ENCODE results near the gene DIS3L2. TPM values are rescaled to one million over a fixed set of nuclear protein-coding genes. Genes with fewer than 3 reads are reported as not detected.

Gene DIS3L2, protein sequence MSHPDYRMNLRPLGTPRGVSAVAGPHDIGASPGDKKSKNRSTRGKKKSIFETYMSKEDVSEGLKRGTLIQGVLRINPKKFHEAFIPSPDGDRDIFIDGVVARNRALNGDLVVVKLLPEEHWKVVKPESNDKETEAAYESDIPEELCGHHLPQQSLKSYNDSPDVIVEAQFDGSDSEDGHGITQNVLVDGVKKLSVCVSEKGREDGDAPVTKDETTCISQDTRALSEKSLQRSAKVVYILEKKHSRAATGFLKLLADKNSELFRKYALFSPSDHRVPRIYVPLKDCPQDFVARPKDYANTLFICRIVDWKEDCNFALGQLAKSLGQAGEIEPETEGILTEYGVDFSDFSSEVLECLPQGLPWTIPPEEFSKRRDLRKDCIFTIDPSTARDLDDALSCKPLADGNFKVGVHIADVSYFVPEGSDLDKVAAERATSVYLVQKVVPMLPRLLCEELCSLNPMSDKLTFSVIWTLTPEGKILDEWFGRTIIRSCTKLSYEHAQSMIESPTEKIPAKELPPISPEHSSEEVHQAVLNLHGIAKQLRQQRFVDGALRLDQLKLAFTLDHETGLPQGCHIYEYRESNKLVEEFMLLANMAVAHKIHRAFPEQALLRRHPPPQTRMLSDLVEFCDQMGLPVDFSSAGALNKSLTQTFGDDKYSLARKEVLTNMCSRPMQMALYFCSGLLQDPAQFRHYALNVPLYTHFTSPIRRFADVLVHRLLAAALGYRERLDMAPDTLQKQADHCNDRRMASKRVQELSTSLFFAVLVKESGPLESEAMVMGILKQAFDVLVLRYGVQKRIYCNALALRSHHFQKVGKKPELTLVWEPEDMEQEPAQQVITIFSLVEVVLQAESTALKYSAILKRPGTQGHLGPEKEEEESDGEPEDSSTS
- 10 to 100 TPM; 52.8 to 74.9 (median 61.8) TPM for total RNA-seq

DNA sequence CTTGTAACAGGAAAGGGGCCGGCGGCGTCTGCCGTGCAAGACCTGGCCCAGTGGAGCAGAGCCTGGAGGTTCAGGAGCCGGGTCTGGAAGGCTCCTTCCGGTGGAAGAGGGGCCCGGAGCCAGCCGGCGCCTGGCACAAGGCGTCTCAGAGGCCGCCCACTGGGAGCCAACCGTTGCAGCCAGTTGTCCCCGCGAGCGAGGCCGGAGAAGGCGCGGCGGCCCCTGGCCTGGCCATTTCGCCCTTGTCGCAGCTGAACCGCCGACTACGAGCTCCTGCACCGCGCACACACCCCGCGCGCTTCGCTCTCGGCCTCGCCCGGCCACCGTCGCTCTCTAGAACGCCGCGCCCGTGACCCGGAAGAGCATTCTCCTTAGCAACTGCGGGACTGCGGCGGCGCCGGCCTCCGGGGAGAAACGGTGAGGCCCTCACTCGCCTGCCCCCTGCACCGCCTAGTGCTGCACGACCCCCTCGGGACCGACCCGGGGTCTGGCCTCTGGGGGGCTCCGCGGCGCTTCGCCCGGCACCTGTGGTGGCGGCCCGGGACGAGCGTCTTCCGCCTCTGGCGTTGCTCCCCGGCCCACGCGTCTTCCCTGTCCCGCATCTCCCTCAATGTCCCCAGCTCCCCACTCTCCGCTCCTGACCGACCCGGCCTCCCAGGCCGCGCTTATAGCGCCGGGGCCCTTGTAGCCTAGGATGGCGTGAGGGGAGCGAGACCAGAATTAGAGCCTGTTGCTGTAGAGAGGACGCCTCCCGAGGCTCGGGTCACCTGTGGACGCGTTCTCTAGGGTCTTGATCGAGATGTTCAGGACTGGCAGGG is at the start of gene DIS3L2:
Gene DIS3L2 (plus strand): TSS at position 365 of the 818 bp plus-strand sequence. CDS start 53,215 bp downstream, outside the sequence.
- Histone ChIP-seq H3K4me1 (peaks cover 0 to 36% (median 9%) of the 10 kb centered on the region in 4 donors), H3K27ac (peak within 1 kb of the TSS; percentile 3 to 88 (median 78)), H3K9me3 (no peaks in the 10 kb centered on the region), H3K4me3 (peak within 1 kb of the TSS; percentile 73 to 90 (median 76)), H3K36me3 (no peaks in the 10 kb centered on the region), H3K27me3 (no peaks in the 10 kb centered on the region)
- TF ChIP-seq EP300 (IDR thresholded peaks at IDR 0.05) (peak; percentile 20 to 83), POLR2A (IDR thresholded peaks at IDR 0.05) (peak in 1 of 2 donors; percentile 37), CTCF (IDR thresholded peaks at IDR 0.05) (peak in 1 of 5 experiments; percentile 28)
- DNase-seq (ENCODE audit: low spot score in 2 of 2) = peak; percentile 51 to 71
- whole genome bisulfite sequencing, 2 donors = 0 to 1% methylated on average over 25 to 27 of the region's 83 CpGs

DNA sequence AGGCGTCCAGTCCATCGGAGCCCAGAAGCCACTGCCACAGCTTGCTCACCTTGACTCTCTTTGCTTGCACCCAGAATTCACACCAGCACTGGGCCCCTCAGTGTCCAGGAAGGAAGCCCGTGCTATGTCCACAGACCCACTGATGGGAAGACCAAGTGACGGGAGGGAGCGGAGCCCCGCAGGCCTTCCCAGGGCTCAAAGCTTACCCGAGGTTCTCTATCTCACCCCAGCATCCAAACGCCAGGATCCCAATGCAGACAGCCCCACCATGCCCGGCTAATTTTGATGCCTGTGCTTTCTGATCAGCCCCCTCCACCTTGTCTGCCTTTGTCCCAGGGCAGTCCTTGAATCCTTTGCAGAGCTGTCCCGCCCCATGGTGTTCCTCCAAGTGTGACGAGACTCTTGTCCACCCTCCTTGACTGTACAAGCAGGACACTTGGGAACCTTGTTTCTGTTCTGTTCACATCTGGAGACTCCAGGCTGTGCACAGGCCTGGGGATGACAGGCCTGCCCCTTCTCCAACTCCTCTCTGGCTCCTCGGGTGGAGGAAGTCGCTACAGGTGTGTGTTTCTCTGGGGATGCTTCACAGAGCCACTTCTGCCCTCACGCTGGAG is 47.3 kb upstream of the DIS3L2 start:
- Histone ChIP-seq H3K9me3 (no peaks in the 10 kb centered on the region), H3K4me1 (no peaks in the 10 kb centered on the region), H3K4me3 (no peak overlapping the region), H3K27ac (no peak overlapping the region), H3K36me3 (no peaks in the 10 kb centered on the region), H3K27me3 (no peaks in the 10 kb centered on the region)
- TF ChIP-seq EP300 (IDR thresholded peaks at IDR 0.05) (no peak), CTCF (IDR thresholded peaks at IDR 0.05) (no peak), POLR2A (IDR thresholded peaks at IDR 0.05) (no peak)
- 84 to 86% methylated on average over 14 of the region's 14 CpGs for WGBS, 2 donors
- no peak for DNase-seq (ENCODE audit: low spot score in 2 of 2)

DNA sequence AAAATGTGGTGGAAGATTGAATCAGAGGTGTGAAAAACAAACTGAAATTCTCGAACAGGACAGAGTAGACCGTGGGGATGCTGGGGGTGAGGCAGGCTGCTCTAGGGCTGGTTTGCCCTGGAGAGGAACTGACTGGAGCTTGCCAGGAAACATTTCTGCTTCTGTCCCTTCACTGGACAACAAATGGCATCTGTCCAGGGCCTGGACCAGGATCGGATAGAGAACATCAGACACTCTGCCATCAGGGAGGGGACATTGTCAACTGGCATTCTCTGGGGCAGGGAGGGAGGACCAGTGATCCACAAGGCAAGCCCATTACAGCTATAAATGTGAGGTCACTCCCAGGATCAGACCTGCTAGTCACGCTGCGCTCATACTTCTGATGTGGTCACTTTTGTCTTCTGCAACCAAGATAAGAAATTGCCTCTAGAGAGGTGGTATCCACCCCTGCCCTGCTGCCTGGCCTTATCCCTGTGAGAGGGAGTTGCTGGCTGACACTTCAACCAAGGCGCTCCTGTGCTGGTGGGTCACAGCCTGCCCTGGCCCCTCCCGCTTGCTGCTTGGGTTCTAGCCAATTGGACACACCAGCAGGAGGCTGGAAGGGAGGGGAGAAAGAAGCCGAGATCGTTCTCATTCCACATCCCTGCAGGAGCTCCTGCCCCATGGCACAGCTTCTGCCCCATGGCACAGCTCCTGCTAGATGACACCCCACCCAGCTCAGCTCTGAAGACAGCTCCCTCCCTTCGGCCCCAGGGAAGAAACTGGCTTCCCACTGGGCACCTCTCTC is 44.0 kb upstream of the DIS3L2 start:
- no peaks in the 10 kb centered on the region for H3K9me3 ChIP-seq
- no peaks in the 10 kb centered on the region for H3K4me1 ChIP-seq
- peaks cover 0 to 3% of the 10 kb centered on the region in 2 donors for H3K27me3 ChIP-seq
- no peak for TF ChIP-seq CTCF (IDR thresholded peaks at IDR 0.05)
- no peak for TF ChIP-seq POLR2A (IDR thresholded peaks at IDR 0.05)
- DNase-seq (ENCODE audit: low spot score in 2 of 2) = no peak
- H3K27ac ChIP-seq = no peak overlapping the region
- 33 to 42% methylated on average over 10 of the region's 10 CpGs for WGBS, 2 donors
- H3K4me3 ChIP-seq = no peak overlapping the region
- no peaks in the 10 kb centered on the region for H3K36me3 ChIP-seq

DNA sequence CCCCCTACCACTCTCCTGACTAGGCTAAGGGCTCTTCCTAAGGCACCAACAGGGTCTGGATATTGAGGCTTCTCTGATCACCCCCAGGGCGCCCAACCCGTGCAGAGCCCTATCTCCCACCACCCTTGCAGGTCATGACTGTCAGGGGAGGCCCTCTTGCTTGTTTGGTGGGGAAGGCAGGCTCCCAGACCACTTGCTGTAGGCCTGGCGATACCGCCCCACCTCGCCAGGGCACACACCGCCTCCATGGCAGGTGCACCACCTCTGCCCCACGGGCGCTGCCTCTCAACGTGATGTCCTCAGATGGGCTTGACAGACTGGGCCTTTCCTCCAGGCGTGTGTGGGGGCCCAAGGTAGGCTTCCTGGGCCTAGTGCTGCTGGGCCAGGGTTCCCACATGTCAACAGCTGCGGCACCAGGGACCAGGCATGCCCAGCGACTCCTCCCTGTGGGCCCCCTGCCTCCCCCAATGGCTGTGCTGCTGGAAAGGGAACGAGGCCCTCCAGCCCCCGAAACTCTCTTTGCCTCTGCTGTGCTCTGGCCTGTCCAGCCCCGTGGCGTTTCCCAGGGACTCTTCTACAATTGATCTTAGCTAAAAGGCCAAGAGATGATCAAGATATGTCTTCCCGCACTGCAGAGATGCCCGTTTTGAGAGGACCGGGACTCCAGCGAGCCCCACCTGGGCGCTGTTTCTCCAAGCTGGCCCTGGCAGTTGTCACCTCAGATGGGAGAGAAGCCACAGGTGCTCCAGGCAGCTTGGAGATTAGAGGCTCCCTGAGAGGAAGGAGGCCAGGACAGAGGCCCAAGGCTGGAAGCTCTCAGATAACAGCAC is 42.8 kb upstream of the DIS3L2 start:
- Histone ChIP-seq H3K4me1 (no peaks in the 10 kb centered on the region), H3K36me3 (no peaks in the 10 kb centered on the region), H3K27me3 (peaks cover 0 to 15% of the 10 kb centered on the region in 2 donors), H3K27ac (no peak overlapping the region), H3K4me3 (no peak overlapping the region), H3K9me3 (no peaks in the 10 kb centered on the region)
- DNase-seq (ENCODE audit: low spot score in 2 of 2) = no peak
- WGBS, 2 donors = 93 to 95% methylated on average over 13 to 21 of the region's 21 CpGs
- no peak for TF ChIP-seq EP300 (IDR thresholded peaks at IDR 0.05)
- TF ChIP-seq POLR2A (IDR thresholded peaks at IDR 0.05) = no peak
- no peak for TF ChIP-seq CTCF (IDR thresholded peaks at IDR 0.05)
